Upper lobe of right lung (tissue), 1 donor: ENCODE measurements around the gene CTSK. TPM values are rescaled to one million over a fixed set of nuclear protein-coding genes. Genes with fewer than 3 reads are reported as not detected.

ENCODE experiments used
- ATAC-seq: fragments of 200-7000 bp; cut with Tn5 transposase; one replicate; pipeline ENCODE4 v1.9.1; 2020; ENCODE audit warnings: mild to moderate bottlenecking, moderate library complexity
- DNase-seq: peaks from one replicate; pipeline ENCODE4 v3.0.0-alpha.2; 2020
- H3K27ac ChIP-seq: fragments of 200-600 bp; one replicate; pipeline ENCODE4 v1.8.0; 2022
- H3K27me3 ChIP-seq: fragments of 200-600 bp; one replicate; pipeline ENCODE4 v1.8.0; 2022; ENCODE audit warnings: mild to moderate bottlenecking
- H3K36me3 ChIP-seq: fragments of 200-600 bp; one replicate; pipeline ENCODE4 v1.8.0; 2022
- H3K4me1 ChIP-seq: fragments of 200-600 bp; one replicate; pipeline ENCODE4 v1.8.0; 2022
- H3K4me3 ChIP-seq: fragments of 200-600 bp; one replicate; pipeline ENCODE4 v1.8.0; 2022; ENCODE audit warnings: mild to moderate bottlenecking
- H3K9me3 ChIP-seq: fragments of 200-600 bp; one replicate; pipeline ENCODE4 v1.8.0; 2022
- CTCF ChIP-seq: fragments of 200-600 bp; IDR thresholded peaks from one replicate; pipeline ENCODE4 v1.8.0; 2022; ENCODE audit warnings: antibody characterized with exemption
- intact Hi-C: fragments of 100-400 bp; cut with DNase I; formaldehyde crosslinking; loops from one replicate; pipeline ENCODE4 v1.11.0; 2022
- total RNA-seq: library from RNA; stranded (reverse); fragmentation: NEBNext Ultra II Directional; extraction: Animal tissue kit (Norgen Biotek cat#: 25700); gene quantifications from one replicate; pipeline ENCODE4 v1.2.1, GENCODE V29; 2021
- donor health status: DM: no; HTN: yes; CAD: no; lungs with severe emphysema.

CTSK gene
- total RNA-seq, 1 donor from 2014 or later = 35.5 TPM

DNA sequence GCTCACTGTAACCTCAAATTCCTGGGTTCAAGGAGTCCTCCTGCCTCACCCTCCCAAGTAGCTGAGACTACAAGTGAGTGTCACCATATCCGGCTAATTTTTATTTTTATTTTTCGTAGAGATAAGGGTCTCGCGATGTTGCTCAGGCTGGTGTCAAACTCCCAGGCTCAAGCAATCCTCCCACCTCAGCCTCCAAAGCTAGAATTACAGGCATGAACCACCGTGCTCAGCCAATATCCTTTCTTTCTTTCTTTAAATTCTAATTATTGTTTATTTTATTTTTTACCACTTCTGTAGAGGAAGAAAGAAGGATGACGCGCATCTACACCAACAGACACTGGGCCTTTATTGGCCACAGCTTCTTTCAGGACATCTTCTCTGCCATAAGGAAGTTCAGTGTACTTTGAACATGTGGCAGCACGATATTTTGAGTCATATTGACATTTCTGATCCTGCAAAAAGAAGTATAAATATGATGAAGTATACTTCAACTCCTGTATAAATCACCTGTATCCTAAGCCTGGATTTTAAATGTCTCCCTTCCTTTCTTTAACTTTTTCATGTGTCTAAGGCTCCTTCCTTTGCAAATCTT lies 58.2 kb downstream of the CTSK start:
- ATAC-seq (no peak), DNase-seq (no peak)
- Histone ChIP-seq H3K4me3 (no peak overlapping the region), H3K9me3 (no peaks in the 10 kb centered on the region), H3K36me3 (peaks cover 77% of the 10 kb centered on the region), H3K27ac (no peak overlapping the region), H3K27me3 (no peaks in the 10 kb centered on the region), H3K4me1 (no peaks in the 10 kb centered on the region)
- TF ChIP-seq CTCF = no peak
- intact Hi-C loops = no loop called here

DNA sequence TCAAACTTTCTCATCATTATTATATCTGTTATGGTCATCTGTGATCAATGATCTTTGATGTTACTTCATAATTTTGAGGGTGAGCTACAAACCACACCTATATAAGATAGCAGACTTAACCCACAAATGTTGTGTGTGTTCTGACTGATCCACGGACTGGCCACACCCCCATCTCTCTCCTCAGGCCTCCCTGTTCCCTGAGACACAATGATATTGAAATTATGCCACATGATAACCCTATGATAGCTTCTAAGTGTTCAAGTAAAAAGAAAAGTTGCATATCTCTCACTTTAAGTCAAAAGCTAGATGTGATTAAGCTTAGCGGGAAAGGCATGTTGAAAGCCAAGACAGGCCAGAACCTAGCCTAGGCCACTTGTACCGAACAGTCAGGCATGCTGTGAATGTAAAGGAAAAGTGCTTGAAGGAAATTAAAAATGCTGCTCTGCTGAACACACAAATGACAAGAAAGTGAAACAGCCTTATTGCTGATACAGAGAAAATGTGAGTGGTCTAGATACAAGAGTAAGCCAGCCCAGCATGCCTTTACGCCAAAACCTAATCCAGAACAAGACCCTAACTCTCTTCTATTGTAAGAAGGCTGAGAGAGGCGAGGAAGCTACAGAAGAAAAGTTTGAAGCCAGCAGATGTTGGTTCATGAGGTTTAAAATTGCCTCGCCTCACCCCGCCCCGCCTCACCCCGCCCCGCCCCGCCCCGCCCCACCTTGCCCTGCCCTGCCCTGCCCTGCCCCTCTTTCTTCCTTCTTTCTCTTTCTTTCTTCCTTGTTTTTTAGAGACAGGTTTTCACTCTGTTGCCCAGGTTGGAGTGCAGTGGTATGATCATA lies 59.0 kb downstream of the CTSK start:
- no peaks in the 10 kb centered on the region for H3K27me3 ChIP-seq
- H3K4me3 ChIP-seq = no peak overlapping the region
- intact Hi-C loops = no loop called here
- no peak for ATAC-seq
- peaks cover 73% of the 10 kb centered on the region for H3K36me3 ChIP-seq
- no peak for TF ChIP-seq CTCF
- no peaks in the 10 kb centered on the region for H3K9me3 ChIP-seq
- no peaks in the 10 kb centered on the region for H3K4me1 ChIP-seq
- DNase-seq = no peak
- H3K27ac ChIP-seq = no peak overlapping the region

Other genes starting within 250 kb of the CTSK start
- 325 TPM for gene MCL1, start 228.7 kb downstream of the CTSK start, total RNA-seq
- 188 TPM for gene ENSA, start 178.6 kb downstream of the CTSK start, total RNA-seq
- 32.2 TPM for gene GOLPH3L, start 111.1 kb downstream of the CTSK start, total RNA-seq
- gene HORMAD1, start 87.4 kb downstream of the CTSK start, total RNA-seq = 1.2 TPM
- gene CTSS, start 42.5 kb downstream of the CTSK start, total RNA-seq = 533 TPM
- gene ARNT, start 68.3 kb upstream of the CTSK start, total RNA-seq = 53.8 TPM
- gene CTXND2, start 78.9 kb upstream of the CTSK start, total RNA-seq = not detected
- 45.8 TPM for gene SETDB1, start 118.1 kb upstream of the CTSK start, total RNA-seq
- 354 TPM for gene CERS2, start 166.6 kb upstream of the CTSK start, total RNA-seq
- 1.2 TPM for gene ANXA9, start 174.0 kb upstream of the CTSK start, total RNA-seq
- 26.5 TPM for gene MINDY1, start 198.6 kb upstream of the CTSK start, total RNA-seq
- 18.3 TPM for gene PRUNE1, start 200.2 kb upstream of the CTSK start, total RNA-seq
- 5.2 TPM for gene BNIPL, start 228.3 kb upstream of the CTSK start, total RNA-seq
- gene C1orf56, start 239.5 kb upstream of the CTSK start, total RNA-seq = 3.9 TPM